Testis (tissue), 2 donors: Measurements from ENCODE around the gene FARS2.

Source experiments
- POLR2A ChIP-seq: fragments of 450-650 bp; IDR thresholded peaks from one replicate; pipeline ENCODE4 v1.6.1; 2017; ENCODE audit warnings: antibody characterized with exemption, mild to moderate bottlenecking, moderate library complexity
- TF ChIP-seq, protein P1 (sequence below), 3 experiments: fragments of 450-650 bp in 2 of 3; fragments of 200-600 bp in 1 of 3; sonication (generic) in 1 of 3; IDR thresholded peaks; one replicate each; pipeline ENCODE4 v1.5.1; 2016 to 2019; ENCODE audit warnings: antibody characterized with exemption in 3 of 3, mild to moderate bottlenecking in 2 of 3, moderate library complexity in 1 of 3

DNA sequence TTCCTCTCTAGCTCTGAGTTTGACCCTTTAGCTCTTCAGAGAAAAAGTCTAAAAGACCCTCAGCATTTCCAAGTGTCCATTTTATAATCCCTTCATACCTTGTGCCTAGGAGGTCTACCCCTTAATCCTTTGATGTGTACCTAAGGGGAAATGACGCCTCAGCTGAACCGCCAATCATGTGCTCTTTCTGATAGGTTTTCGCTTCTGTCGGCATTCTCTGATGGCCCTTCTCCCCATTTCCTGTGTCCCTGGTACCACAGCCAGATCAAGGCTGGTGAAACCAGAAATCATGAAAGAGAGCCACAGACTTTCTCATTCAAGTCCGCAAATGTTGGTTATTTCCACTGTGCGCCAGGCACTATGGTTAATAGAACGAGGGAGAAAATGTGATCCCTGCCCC lies 333.9 kb downstream of the FARS2 start:
- TF ChIP-seq, protein P1, sequence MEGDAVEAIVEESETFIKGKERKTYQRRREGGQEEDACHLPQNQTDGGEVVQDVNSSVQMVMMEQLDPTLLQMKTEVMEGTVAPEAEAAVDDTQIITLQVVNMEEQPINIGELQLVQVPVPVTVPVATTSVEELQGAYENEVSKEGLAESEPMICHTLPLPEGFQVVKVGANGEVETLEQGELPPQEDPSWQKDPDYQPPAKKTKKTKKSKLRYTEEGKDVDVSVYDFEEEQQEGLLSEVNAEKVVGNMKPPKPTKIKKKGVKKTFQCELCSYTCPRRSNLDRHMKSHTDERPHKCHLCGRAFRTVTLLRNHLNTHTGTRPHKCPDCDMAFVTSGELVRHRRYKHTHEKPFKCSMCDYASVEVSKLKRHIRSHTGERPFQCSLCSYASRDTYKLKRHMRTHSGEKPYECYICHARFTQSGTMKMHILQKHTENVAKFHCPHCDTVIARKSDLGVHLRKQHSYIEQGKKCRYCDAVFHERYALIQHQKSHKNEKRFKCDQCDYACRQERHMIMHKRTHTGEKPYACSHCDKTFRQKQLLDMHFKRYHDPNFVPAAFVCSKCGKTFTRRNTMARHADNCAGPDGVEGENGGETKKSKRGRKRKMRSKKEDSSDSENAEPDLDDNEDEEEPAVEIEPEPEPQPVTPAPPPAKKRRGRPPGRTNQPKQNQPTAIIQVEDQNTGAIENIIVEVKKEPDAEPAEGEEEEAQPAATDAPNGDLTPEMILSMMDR (IDR thresholded peaks at IDR 0.05): no peak
- no peak for TF ChIP-seq POLR2A
